Amniotic epithelial cell (primary cell): Measurements from ENCODE around the gene ST6GALNAC4.
"Not testable (repeated sequence)": the region's sequence is repeated elsewhere in the genome, so short reads cannot be mapped to it uniquely, and the experiment has no call there.

Experiments used
- DNase-seq: peaks from one replicate; pipeline ENCODE4 v3.0.0-alpha.2; 2010; ENCODE audit warnings: low read depth

ST6GALNAC4 gene

DNA sequence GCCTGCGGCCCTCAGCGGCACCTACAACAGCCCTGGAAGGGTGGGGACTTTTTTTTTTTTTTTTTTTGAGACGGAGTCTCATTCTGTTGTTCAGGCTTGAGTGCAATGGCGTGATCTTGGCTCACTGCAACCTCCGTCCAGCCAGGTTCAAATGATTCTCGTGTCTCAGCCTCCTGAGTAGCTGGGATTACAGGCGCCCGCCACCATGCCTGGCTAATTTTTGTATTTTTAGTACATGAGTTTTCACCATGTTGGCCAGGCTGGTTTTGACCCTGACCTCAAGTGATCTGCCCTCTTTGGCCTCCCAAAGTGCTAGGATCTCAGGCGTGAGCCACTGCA lies 46.7 kb downstream of the ST6GALNAC4 start:
- not testable (repeated sequence) for DNase-seq

DNA sequence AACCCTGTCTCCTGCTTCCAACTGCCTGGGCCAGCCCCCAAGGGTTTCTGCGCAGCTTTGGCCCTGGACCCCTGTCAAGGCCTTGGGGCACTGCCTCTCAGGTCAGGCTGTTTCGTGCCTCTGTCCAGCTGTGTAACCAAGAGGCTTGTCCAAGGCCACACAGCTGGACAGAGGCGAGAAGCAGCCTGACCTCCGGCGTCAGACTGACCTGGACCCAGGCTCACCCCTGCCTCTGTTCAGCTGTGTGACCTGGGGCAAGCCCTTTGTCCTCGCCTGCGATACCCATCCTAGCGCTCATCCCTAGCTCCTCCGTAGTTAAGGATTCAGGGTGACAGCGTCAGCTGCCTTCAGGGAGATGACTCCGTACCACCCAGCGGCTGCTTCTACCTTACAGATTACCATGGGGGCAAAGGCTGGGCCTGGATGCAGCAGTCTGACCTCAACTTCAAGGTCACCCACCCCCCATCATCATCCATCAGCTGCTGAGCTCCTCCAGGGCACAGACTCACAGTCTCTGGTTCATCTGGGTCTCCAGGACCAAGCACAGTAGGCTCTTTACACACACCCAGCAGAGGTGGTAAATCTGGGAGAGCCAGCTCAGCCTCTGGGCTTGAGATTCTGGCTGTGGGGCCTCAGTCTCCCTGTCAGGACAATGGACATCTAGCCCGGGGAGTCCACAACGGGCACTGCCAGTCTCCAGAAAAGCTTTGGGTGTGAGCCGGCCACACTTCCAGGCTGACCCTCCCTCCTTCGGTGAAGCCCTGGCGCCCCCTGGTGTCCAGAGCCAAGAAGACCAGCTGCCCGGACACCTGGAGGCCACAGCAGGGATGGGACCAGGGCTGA lies 47.3 kb downstream of the ST6GALNAC4 start:
- peak; percentile 67 for DNase-seq

DNA sequence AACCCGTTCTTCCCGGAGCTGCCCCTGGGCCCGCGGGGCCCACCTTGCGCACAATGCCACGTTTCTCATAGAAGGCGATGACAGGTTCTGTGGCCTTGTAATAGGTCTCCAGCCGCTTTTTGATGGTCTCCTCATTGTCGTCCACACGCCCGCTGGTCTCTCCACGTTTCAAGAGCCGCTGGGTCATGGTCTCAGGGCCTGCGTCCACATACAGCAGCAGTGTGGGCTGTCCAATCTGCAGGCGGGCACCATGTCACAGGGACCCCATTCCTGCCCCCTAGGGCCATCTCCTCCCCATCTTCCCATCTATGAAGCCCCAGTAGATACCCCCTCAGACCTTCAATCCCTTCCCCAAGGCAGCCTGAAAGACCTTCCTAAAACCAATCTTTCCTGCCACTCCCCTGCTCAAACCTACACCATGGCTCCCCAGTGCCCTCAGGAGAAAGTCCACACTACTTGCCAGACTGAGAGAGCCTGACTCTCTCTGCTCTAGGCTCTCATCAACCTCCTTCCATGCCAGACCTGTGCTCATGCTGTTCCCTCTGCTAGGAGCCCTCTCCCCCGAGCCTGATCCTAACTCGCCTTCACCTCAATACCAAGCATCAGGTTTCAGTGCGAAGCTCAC lies 48.5 kb downstream of the ST6GALNAC4 start:
- DNase-seq: no peak

DNA sequence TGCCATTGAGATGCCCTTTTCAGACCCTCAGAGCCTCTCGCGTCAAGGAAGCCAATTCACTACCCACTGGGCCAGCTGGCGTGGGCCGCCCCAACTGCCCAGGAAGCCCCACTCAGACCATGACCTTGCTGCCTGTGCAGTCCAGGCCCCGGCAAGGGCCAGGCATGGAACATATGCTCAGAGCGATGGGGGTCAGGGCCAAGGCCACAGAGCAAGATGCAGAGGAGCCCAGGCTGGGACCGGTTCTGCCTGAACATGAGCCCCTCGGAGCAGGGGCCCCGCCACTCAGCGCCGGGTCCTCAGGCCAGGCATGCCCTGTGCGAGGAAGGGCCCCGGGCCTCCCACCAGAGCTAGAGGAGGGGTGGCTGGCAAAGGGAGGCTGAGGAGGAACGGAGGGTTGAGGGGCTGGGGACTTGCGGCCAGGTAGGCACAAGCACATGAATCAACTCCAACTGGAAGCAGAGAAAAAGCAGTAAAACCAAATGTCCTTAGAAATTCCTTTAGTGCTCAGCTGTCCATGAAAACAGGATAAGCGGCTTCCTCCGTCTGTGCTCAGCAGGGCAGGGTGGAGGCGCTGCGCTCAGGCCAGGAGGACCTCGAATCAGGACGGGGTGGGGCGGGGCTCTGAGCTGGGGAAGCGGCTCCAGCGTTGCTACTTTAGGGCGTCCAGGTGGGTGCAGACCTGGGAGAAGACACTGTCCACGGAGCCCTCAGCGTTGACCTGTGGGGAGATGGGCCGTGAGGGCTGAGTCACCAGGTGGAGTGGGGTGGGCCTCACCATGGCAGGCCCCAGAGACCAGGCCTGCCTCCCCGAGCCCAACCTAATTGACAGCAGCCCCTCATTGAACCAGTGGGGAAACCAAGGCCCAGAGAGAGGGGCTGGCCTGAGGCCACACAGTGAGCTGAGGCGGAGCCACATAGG lies 49.2 kb downstream of the ST6GALNAC4 start:
- DNase-seq: no peak

DNA sequence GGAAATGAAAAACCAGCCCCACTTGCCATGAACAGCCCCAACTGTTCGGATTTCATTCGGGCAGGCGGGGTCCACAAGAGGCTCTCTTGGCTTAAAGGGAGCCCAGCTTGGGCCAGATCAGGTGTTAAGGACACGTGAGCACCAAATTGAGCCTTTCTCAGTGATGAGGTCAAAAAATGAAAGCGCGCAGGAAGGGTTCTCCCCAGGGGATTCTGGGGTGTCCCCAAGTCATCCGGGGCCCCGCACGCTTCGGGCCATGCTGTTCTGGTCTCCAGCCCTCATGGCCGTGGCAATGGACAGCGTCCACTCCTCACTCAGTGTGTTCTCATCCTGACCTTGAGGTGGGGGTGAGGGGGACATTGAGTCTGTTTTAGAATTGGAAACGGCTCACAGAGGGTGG lies 50.3 kb downstream of the ST6GALNAC4 start:
- no peak for DNase-seq

DNA sequence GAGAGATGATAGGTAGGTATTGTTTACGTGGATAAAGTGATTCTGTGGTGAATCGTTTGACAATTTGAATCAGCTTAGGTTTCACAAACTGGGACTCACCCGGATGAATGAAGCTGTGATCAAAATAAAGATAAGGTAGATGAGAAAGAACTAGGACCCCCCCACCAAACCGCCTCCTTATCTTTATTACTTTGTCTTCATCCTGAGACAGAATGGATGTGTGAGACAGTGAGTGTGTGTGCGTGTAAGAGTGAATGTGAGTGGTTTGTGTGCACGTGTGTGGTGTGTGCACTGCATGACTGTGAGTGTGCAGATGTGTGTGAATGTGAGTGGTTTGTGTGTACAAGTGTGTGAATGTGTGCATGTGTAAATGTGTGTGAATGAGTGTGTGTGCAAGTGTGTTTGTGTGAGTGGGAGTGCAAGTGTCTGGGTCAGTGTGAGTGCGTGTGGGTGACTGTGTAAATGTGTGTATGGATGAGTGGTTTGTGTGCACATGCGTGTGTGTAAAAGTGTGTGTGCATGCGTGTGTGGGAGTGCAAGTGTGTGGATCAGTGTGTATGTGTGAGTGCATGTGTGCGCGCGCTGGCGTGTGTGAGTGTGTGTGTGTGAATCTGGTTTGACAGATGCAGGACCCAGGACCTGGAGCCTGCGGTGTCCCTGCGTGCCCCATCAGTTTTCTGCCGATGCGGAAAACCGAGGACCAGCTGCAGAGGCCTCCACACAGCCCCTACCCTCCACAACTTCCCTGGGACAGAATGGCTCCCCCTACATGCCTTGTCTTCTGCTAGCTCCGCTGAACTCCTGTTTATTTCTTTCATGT lies 51.0 kb downstream of the ST6GALNAC4 start:
- DNase-seq: peak; percentile 37

DNA sequence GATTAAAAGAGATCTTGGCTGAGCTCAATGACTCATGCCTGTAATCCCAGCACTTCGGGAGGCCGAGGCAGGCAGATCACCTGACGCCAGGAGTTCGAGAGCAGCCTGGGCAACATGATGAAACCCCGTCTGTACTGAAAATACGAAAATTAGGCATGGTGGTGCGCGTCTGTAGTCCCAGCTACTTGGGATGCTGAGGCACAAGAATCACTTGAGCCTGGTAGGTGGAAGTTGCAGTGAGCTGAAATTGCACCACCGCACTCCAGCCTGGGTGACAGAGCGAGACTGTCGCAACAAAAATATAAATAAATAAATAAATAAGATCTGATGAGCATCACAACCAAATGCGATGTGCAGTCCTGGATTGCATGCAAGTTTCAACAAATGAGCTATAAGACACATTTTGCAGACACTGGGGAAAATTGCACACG lies 53.6 kb downstream of the ST6GALNAC4 start:
- DNase-seq: no peak

DNA sequence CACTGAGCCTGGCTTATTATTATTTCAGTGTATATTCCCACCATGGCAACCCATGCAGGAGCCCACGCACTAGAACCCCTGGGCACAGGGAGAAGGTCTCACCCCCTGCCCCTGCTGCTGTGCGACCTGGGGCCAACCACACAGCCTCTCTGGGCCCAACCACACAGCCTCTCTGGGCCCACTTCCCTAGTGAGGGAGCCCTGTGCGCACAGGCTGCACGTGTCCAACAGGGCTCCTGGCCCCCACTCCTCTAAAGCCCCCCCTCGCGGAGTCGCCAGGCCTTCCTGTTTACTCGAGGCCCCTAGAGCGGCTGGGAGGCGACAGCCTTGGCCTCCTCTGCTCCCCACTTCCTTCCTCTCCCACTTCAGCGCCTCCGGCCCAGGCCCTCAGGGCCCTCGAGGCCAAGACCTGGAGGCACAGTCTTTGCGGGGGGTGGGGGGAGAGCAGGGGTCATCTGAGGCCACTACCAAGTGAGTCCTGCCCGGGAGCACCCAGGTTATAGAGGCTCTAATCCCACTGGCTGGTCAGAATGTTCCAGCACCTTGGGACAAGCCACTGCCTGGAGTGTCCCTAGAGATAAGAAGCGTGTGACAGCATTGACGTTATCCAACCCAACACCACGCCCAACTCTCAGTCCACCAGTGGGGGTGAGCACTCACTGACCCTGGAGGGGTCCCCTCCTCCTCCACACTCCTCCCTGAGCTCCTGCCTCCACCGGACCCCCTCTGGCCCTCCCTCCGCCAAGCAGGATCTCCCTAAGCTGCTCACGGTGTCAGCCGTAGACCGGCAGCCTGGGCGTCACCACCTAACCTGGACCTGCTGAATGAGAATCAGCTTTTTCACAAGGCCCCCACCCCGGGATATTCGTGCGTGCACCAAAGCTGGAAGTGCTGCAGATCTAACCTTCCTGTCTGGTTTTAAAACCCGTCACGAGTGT lies 54.5 kb downstream of the ST6GALNAC4 start:
- no peak for DNase-seq

DNA sequence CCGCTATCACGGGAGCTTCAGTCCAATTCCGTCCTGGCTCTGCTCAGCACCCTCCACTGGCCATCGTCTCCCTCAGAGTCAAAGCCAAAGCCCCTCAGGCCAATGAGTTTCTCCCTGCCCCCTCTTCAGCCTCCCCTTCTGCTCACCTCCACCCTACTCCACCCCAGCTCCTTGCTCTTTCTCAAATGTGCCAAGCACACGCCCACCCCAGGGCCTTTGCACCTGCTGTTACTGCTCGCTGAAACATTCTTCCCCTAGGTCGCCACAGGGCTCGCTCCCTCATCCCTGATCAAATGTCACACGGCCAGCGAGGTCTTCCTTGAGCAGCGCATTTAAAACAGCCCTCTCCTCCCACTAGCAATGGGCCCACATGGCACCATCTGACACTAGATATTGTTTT lies 56.1 kb downstream of the ST6GALNAC4 start:
- DNase-seq: no peak

DNA sequence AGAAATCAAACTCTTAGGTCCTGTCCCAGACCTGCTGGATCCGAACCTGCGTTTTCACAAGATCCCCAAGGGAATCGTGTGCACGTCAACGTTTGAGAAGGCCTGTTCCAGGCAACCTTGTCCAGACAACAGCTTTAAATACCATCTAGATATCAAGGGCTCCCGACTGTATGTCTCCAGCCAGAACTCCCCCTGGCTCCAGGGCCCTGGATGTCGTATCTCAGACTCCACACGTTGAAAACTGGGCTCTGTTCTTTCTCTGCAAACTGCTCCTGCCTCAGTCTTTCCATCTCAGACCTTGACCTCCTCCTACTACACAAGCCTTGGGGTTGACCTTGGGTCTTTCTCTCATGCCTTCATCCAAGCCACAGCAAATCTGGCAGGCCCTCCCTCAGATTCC lies 56.6 kb downstream of the ST6GALNAC4 start:
- no peak for DNase-seq

DNA sequence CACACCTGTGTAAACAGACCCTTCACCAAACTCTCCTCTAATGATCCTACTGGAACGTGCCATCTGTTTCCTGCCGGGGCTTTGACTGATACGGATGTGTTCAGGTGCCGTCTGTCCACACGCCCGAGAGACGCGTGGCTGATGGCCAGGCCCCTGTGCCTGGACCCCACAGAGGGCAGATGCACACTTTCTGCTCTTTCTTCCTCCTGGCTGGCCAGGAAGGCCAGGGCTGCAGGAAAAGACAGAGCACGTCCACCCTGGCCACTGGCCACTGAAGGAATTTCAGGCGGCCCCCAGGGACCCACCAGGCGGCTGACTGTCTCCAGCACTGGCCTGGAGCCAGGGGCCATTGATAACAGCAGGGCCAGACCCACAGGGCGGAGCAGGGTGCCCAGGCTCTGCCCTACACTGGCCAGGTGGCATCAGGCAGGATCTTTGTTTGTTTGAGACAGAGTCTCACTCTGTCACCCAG lies 58.8 kb downstream of the ST6GALNAC4 start:
- DNase-seq: no peak
